ENCODE results near the gene OXSR1. TPM values are rescaled to one million over a fixed set of nuclear protein-coding genes. Genes with fewer than 3 reads are reported as not detected.

The OXSR1 gene
- total RNA-seq = 41.1 TPM

DNA sequence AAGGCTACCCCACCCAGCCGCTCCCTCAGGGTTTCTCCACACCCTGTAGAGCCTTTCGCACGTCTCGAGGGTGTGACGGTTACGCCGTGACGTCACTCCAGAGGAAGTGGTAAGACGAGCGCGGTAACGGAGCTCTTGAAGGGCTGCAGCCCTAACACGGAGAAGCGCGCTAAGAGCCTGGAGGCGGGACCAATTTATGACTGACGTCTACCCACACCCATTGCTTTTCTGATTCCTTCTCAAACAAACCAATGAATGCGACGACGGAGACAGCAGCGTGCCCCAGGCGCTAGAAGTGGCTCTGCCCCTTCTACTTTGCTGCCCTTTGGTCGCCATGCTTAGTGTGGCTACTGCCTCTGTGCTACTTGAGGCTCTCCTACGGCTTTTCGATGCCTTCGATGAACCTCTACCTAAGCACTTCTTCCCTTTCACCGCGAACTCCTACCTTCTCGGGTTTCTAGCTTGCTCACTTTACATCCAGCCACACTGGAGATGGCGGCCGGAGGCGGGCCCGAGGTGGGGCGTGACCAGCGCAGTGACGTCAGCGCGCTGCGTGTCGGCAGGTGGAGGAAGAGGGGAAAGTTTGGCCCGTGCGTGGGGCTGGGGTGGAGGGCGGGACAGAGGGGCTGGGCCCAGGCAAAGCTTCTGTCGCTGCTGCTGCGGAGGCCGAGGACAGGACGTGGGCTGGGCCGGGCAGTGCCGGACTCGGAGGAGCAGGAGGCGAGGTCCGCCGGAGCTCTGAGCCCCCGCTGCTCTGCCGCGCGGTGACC lies at the start of gene OXSR1:
TSS of gene OXSR1 (plus strand) at position 586 of the 770 bp plus-strand sequence. CDS start 340 bp downstream, outside the sequence.
- DNase-seq = peak; percentile 100

DNA sequence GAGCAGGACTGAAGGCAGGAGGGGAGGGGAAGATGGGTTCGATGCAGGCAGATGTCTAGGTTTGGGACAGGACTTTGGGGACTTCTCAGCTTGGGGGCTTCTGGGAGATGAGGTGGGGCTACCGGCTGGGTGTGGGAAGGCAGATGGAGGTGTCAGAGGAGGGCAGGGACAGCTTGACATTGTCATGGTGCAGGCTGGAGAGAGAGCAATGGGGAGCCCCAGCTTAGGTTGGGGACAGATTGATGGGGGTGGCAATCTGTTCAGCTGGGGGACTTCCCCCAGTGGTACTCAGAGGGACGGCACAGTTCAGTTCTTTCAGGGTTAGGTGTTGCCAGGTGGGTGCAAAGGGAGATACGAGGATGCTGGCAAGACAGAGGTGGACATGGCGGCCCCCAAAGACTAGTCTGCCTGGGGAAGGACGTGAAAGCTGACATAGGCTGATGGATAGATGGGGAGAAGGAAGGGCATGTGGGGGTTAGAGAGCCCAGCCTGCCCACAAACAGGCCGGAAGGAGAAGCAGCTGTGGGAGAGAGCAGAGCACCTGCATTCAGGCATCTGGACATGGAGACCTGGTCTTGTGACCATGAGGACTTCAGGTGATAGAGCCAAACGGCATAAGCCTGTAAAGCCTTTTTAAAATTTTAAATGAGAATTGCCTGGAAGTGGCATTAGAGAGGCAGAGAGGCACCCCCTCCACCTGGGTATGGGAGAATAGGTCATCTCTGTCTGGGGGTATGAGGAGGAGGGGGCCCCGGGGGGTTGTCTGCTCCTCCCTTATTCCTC lies 49.5 kb upstream of the OXSR1 start:
- DNase-seq = no peak

DNA sequence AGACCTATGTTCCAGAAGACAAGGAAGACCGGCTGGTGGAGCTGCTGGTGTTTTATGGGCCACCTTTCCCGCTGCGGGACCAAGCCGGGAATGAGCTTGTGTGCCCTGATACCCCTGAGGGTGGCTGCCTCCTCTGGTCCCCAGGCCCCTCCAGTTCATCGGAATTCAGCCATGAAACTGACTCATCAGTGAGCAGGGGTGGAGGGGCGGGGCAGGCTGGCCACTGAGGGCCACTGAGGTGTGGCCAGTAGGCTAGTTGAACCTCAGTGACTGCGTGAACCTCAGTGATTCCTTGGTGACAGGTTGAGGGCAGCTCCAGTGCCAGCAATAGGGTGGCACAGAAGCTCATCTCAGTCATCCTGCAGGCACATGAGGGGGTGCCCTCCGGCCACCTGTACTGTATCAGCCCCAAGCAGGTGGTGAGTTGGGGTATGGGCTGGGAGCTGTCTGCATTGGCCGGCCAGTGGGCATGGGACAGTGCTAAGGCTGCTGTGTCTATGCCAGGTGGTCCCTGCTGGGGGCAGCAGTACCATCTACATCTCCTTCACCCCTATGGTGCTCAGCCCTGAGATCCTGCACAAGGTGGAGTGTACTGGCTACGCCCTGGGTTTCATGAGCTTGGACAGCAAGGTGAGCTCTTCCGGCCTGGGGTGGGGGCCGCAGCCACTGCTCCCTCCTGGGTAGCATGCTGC lies 48.7 kb upstream of the OXSR1 start:
- DNase-seq = no peak

DNA sequence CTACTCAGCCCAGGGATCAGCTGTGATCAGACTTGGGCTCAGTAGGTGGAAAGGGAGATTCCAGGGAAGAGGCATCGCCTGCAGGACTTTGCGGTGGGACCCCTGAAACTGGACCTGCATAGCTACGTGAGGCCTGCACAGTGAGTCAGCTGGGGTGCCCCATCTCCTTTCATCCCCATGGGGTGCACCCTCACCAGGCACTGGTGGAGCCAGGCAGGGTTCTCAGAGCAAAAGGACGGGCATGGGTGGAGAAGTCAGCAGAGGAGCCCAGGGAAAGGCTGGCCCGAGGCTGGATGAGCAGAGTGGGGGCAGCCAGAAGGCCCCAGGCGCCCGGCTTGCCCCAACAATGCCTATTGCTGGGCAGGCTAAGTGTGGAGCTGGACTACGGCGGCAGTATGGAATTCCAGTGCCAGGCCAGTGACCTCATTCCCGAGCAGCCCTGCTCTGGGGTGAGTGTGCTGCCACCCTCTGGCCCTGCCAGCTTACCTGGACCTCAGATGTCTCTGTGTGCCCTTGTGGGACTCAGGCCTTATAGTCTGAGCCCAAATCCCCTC lies 48.1 kb upstream of the OXSR1 start:
- no peak for DNase-seq

DNA sequence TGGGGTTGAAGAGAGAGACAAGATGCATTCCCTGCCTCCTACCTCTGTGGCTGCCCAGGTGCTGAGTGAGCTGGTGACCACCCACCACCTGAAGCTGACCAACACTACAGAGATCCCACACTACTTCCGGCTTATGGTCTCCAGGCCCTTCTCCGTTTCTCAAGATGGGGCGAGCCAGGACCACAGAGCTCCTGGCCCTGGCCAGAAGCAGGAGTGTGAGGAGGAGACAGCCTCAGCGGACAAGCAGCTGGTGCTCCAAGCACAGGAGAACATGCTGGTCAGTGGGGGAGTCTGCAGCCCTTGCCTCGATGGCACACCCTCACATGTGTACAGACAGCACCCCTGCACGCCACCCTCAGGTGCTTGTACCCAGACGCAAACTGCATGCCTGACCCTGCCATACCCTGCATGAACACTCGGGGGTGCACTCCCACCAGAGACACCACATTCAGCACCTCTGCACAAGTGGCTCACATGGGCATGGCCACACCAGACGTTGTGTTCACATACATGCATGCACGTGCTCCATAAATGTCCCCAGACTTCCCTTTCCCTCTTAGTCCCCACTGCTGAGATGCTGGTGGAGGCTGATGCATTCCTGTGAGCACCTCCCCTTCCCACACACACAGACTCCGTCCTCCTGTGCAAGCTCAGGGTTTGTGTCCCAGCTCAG lies 47.5 kb upstream of the OXSR1 start:
- DNase-seq = no peak

DNA sequence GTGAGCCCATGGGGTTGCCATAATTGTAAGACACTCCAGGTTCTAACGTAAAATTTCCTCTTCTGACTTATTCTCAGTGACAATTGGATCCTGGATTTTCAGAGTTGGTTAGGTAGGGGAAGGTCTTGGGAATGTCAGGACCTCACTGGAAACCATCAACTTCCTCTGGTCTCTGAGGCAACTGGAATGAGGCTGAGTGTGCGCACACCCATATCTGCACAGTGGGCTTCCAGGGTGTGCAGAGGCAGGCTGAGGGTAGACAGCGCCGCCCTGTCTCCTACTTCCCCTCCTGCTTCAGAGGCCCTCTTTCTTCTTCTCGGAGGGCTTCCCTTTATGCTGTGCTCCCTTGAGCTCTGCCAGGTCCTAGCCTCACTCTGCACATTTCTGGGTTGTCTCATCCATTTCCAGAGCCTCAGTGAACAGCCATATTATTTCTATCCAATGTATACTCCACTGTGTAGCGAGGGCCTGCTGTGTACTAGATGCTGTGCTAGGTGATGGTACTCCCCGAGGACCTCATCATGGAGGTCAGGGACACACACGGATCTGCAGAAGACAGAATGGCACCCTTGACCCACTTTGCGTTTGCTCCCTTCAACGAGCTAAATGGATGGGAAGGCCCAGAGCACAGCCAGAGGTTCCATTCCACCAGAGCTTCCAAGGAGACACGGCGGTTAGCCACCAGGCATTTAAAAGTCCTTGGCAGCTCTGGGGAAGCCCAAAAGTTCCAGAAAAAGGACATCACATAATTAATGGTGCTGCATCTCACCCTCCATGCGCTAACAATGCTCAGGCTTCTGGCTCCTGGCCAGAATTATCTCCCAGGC lies 46.7 kb upstream of the OXSR1 start:
- no peak for DNase-seq

DNA sequence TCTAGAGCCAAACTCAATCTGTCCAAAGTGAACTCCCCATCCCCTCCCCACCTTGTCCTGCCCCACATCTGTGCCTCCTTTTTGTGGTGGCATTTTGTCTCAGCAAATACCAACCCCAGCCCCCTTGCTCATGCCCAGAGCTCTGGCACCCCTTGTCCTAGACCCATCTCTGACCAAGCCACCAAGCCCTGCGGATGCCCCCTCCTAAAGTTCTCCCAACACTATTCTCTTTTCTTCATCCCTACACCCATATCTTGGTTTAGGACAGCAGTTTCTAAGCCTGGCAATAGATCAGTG lies 46.1 kb upstream of the OXSR1 start:
- DNase-seq = no peak

DNA sequence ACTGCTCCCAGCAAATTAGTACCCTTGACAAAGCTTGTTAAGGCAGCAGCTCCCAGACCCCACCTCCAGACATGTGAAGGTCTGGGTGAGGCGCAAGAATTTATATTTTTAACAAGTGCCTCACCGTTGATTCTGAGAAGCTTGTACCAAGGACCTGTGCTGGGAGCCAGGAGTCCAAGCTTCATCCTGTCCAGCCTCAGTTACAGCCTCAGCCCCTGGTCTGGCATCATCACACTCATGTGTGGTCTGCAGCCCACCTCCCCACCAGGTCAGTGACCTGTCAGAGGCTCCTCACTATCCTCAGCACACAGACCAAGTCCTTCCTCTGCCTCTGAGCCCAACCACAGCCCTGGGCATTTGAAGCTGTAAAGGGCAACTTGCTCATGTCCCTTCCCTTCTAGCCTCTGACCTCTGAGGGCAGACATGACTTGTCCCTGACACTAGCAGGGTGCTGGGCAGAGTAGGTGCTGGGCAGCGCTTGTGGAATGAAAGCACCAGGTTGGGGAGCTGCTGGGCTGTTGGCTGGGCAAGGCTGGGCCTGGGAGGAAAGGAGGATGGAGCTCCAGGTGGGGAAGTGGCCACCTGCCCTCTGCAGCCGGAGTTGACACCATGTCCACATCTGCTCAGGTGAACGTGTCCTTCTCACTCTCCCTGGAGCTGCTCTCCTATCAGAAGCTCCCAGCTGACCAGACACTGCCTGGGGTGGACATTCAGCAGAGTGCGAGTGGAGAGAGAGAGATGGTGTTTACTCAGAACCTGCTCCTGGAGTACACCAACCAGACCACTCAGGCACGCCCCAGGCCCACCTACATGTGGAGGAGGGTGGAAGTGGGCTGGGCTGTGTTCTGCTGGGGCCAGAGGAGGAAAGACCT lies 45.3 kb upstream of the OXSR1 start:
- no peak for DNase-seq

DNA sequence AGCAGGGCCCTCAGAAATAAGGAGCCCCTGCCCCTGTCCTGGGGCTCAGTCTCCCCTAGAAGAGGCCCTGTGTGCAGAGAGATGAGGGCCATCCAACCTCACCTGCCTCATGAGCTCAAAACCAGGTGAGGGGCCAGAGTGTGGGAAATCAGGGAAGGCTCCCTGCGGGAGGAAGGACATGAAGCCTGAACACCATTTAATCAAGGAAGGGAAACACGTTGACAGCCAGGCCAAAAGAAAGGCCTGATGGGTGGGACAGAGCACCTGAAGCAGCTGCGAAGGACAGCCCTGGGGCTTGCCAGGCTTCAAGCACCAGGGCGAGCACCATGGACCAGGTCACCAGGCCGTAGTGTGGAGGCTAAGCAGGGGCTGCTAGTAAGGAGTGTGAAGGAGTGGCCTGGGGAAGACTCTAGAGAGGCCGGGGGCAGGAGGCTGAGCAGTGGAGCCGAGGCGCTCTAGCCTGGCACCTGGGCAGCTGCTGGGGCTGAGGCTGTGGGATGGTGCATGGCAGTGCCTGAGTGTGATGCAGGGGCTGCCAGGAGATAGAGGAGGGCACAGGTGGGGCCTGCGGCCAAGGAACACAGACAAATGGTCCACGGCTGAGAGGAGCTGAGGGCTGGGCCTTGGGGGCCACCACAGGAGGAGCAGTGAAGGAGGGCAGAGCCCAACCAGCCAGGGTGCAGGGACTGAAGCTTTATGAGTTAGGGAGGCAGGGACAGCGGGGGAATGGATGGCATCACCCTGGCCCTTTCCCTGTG lies 44.5 kb upstream of the OXSR1 start:
- no peak for DNase-seq

DNA sequence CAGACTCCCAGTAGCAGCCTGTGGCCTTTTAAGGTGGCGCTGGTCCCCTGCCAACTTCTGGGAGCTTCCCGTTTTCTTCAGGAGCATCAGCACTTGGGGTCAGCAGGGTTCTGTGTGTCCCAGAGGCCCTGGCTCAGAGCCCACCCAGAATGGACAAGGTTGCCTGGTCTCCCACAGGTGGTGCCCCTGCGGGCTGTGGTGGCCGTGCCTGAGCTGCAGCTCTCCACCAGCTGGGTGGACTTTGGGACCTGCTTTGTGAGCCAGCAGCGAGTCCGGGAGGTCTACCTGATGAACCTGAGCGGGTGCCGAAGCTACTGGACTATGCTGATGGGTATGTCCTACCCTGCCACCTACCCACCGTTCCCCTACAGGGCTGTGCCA lies 43.9 kb upstream of the OXSR1 start:
- no peak for DNase-seq

DNA sequence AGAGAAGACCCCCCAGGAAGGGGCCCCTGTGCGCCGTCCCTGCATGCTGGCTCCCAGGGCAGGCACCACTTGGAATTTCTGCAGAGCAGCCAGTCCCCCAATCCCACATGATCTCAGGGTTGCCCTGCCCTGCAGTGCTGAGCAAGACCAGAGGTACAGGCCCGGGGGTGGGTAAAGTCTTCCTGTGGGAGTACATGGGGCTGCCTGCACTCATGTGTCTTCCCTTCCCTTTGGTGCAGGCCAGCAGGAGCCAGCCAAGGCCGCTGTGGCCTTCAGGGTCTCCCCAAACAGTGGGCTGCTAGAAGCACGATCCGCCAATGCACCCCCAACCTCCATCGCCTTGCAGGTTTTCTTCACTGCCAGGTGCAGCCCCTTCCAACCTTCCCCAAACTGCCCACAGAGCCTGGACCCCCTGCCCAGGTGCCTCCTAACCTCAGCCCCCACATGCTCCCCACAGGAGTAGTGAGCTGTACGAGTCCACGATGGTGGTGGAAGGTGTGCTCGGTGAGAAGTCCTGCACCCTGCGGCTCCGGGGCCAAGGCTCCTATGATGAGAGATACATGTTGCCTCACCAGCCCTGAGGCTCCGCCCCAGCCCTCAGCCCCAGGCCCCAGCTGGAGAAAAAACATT lies 43.4 kb upstream of the OXSR1 start:
- DNase-seq = no peak

DNA sequence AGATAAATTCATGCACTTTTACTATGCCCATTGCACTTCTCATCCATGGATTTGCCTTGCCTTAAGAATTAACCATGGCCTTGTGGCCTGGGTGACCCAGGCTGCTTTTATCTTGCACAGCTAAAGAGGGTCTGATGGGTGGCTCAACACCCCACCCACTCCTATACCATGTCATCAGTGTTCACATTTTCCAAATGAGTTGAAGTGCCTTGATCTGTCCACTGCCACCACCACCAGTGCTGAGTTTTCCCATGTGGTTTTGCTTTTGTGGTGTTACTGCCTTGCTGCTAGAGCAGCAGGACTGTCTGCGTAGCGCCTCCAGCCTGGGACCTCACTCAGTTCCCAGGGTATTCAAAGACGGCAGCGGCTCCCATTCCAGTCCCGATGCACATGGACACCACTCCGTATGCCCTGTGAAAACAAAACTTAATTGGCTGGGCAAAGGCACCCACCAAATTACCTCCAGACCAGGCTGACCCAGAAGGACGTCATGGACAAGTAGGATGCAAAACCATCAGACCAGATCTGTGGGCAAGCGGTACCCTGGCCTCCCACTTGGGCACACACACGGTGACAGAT lies 42.5 kb upstream of the OXSR1 start:
- DNase-seq = no peak

DNA sequence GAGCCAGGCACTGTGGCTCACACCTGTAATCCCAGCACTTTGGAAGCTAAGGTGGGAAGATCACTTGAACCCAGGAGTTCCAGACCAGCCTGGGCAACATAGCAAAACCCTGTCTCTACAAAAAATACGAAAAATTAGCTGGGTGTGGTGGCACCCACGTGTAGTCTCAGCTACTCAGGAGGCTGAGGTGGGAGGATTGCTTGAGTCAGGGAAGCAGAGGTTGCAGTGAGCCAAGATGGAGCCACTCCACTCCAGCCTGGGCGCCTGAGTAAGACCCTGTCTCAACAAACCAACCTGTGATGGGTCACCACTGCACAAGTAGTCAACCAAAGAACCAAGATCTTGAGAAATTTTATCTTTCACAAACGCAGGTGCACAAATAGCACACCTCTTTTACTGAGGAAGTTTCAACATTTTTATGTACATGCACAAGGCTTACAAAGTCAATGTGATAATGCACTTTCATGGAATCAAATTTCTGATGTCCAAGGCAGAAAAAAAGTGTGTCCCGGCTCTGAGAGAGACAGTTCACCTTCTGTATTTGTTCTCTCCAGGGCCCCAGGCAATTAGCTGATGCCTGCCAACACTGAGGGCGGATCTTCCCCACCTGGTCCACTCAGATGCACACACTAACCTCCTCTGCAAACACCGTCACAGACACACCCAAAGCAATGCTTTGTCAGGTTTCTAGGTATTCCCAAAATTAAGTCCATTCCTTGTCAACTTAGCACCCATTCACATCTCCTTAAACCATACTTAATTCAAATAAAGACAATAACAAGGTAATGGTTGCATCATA lies 40.8 kb upstream of the OXSR1 start:
- DNase-seq = no peak

DNA sequence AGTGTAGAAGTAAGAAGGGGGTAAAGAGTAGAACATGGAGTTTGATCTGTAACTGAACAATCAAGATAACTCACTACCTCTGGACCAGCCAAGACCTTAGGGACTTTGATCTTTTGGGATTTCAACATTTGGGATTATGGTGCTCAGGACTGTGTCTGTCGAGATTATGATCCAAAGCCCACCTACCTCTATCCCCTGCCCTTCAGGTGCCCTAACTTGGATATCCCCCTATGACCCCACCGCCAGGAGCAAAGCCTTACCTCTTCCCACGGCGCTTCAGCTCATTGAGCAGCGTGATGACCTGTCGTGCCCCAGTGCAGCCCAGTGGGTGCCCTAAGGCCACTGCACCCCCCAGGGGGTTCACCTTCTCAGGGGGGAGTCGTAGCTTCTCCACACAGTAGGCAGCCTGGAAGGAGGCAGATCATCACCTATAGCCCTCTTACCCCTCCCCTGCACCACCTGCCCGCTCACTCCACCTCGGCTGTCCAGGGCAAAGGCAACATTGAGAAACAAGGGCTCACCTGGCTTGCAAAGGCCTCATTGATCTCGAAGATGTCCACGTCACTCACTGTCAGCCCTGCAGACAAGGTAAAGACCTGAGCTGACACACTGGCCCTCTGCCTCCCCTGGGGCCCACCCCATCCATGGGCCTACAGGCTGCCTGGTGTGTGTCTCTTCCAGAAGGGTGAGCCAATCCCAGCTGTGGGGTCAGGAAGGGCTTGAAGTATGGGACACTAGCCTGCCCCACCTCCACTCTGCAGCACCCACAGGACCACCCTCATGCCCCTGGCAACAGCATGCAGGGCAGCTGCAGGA lies 39.8 kb upstream of the OXSR1 start:
- no peak for DNase-seq

DNA sequence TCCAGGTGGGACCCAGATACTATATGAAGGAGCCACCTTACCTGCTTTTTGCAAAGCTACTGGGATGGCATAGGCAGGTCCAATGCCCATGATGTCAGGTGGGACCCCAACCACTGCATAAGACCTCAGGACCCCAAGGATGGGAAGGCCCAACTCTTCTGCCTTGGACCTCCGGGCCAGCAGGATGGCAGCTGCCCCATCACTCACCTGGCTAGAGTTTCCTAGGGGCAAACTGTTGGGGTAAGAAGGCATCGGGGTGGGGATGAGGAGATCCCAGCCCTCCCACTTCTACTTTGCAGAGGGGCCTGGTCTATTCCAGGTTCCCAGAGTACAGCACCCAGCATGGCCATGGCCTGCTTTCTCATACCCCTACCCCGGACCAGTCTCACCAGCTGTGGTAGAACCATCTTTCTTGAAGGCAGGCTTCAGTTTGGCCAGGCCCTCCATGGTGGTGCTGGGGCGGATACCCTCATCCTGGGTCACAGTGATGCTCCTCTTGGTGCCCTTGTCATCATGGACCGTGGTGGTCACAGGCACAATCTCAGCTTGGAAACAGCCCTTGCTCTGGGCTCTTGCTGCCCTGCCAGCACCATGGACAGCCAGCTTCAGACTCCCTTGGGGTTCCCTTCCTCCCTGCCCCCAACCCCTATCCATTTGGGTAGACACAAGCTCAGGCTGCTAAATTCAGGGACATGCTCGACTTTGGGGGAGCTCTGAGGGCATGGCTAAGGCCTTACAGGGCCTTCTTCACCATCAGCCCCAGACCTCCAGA lies 39.0 kb upstream of the OXSR1 start:
- no peak for DNase-seq

DNA sequence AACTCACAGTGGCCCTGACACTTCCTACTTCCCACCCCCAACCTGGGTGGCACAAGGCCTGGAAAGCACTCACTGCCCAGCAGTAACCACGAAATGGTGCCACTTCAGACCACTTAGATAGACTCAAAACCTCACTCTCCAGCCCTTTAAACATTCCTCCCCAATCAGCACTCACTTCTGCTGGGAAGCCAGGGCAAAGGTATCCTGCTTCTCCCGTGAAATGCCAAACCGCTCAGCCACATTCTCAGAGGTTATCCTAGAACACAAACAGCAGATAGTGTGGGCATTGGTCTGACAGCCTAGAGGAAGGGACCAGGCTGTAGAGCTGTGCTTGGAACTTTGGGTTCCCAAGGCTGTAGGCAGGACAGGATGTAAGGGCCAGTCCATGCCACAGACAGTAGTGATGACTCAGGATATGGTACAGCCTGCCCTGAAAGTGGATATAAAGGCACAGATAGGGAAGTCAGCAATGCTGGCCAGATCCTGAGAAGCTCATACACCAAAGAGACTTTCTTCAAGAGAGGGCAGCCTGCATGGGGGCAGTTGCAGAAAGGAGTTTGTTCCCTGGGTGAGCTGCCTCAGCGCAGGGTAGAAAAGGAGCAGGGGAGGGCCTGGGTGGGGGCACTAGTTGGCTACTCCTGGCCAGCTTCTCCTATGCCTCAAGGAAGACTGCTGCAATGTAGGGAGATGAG lies 37.6 kb upstream of the OXSR1 start:
- DNase-seq = no peak

All from skin of body (tissue), 2 donors.